GM18498 (cell line): ENCODE measurements around the gene HOXC12.

ENCODE experiments used
- ATAC-seq: cut with Tn5 transposase; IDR thresholded peaks from one replicate; pipeline ENCODE4 v1.9.1; 2021; ENCODE audit warnings: mild to moderate bottlenecking, moderate library complexity; ENCODE audit not compliant: unreplicated experiment

Gene HOXC12, protein sequence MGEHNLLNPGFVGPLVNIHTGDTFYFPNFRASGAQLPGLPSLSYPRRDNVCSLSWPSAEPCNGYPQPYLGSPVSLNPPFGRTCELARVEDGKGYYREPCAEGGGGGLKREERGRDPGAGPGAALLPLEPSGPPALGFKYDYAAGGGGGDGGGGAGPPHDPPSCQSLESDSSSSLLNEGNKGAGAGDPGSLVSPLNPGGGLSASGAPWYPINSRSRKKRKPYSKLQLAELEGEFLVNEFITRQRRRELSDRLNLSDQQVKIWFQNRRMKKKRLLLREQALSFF

DNA sequence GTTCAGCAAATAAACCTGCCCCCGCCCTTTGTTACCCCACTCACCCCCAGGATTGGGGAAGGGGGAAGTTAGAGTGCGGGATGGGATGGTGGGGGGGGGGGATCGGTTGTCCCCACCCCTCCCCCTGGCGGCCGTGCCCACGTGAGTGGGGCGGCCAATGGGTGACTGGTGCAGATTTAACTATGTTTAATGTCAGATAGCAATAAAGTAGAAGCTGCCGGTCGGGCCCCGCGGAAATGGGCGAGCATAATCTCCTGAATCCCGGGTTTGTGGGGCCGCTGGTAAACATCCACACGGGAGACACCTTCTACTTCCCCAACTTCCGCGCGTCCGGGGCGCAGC lies at the start of gene HOXC12:
TSS of gene HOXC12 (plus strand) at position 210 of the 342 bp plus-strand sequence. CDS start at position 237, 27 bp downstream.
- ATAC-seq = no peak

DNA sequence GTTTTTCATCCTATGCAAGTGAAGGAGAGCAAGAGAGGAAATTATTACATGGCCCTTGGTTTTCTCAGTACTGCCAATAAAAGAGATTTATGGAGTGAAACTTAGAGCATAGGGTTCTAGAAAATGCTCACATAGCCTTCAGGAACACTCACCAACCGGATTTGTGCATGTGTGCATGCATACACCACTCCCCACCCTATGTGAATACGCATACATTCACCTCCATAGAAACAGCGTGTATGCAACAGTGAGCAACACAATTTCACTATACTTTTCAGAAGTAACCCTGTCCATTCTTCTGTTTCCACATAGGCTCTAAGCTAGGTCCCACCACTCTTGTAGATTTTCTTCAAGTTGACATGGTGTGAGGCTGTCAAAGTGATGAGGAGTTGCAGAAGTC lies 47.6 kb upstream of the HOXC12 start:
- ATAC-seq = no peak

DNA sequence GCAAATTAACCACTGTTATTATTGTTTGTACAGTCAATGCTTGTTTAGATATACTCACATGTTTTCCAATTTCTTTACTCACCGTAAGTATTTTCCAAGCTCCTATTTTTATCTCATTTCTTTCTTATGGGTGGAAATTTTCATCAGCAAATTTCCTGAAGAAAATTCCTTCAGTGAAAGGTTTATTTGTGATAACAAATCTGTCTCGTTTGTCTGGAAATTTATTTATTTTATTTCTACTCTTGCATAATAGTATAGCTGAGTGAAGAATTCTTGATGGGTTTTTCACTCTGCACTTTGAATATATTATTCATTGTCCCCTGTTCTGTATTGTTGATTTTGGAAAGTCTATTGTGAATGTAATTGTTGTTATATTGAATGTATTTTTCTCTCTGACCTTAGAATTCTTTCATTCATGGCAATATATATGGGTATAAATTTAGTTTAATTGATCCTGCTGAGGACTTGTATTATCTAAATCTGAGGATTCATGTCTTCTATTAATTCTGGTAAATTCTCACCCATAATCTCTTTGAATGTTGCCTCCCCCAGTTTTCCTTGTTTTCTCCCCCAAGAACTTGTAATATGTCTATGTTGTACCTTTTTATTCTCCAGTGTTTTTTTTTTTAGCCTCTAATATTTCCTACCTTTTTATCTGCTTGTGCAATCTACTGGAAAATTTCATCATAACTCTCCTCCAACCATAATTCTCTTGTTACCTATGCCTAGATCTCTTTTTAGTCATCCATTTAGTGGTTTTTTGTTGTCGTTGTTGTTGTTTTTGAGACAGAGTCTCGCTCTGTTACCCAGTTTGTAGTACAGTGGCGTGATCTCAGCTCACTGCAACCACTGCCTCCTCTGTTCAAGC lies 37.7 kb upstream of the HOXC12 start:
- no peak for ATAC-seq

DNA sequence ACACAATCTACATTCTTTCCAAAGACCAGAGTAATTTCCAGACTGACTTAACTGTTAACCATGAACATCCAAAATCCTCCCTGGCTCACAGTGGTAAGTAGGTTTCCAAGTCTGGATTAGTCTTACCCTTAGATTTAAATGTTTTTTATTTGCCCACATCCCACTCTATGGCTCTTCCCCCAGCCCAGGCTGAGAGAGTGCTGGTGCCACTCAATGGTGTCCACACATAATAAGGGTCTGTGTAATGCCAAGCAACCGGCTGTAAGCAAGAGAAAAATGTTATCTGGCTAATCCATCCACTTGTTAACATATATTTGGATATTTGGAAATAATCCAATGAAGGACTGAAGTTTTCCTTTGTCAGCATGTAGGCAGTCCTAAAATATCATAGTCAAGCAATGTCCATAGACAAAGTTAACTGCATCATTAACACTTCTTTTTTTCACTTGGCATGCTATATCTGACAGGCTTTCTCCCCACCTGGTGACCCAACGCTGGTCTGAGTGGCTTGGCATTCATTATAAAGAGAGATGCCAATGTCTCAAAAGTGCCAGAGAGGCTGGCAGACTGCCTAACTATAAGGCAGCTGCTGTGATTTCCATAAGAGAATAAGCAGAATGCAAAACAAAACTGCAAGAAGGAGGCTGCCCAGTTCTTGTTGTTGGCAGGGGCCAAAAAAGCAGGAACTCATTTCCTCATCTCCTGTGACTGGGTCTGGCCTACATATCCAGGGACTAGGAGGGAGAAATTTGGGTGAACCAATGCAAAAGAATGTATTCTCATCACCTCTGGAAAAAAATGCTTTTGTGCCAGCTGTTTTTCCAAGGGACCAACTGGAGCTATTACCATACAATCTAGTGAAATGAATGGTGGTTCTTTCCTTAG lies 29.9 kb upstream of the HOXC12 start:
- no peak for ATAC-seq

DNA sequence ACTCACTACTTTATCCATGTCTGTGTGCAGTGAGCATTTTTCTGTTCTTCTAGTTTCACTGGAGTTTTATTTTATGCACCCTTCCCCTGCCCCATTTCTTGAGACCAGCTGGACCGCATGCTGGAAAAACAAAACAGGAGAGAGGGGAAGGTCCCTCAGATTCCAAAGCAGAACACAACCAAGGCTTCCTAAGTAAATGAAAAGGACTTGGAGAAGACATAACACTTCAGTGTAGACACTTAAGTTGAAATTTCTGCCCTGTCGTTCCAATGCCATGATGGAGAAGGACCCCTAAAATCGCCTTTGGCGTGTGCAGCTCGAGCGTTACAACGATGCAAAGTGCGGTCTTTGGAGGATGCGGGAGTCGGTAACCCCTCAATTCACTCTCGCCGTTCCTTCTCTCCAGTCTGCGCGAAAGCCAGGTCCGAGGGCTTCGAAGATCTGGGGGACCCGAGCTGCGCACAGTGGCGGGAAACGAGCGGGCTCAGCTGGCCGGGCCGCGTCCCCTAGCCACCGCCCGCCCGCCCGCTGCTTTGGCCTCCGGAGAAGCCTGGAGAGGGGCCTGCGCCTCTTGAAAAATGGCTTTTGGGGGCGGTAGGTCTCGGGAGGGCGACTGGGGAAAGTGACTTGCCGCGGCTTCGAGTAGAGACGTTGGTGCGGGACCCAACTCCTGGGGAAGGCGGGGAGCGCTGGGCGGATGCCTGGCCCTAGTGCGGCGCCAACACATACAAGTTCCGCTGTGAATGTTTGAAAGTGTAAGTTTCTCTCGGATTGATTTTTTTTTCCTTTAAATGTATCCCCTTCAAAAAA lies 27.3 kb upstream of the HOXC12 start:
- no peak for ATAC-seq

DNA sequence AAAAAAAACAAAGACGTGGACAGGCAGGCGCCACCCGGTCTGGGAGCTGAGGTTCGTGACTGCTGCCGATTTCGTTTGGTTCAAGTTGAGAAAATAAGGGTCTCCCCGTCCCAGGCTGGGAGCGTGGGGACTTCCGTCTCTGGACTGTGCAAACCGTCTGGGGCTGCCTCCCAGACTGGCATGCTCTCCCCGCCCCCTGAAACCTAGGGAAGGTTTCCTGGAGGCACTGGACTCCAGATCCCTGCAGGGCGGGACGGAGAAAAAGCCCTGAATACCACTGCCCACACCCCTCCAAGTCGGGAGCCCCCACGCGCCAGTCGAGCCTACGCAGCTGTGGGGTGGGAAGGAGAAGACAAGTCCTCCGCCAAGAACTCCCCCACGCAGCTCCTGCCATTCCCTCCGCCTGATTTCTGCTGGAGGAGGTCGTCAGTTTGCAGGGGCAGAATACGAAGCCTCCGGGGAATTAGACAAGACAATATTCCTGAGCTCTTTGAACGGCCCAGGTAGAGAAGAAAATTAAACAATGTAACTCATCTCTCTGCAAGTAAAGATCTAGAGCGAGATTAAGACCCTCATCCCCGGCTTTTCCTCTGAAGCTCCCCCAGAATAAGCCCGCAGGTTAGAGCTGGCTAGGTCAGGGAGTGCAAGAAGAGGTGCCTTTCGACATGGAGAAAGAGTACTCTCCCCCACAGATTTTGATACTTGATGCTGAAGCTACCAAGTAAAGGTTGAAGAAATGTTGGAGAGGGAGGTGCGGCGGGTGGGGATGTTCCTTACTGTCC lies 26.5 kb upstream of the HOXC12 start:
- no peak for ATAC-seq

DNA sequence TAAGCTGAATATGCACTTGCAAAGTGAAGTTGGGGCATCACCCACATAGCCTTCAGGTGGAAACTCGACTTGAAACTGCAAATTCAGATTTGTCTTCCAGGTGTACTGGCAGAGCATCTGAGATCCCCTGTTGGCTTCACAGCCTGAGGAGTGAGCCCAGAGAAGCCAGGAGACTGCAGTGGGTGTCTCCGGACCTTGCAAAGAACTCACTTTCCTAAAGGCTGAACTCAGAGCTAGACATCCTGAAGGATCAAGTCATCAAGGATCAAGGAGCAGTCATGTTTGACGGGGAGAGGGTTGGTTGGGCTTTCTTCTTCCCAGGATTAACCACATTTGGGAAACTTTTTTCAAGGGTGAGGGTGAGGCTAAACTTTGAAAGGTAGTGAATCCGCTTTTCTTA lies 25.2 kb upstream of the HOXC12 start:
- no peak for ATAC-seq

DNA sequence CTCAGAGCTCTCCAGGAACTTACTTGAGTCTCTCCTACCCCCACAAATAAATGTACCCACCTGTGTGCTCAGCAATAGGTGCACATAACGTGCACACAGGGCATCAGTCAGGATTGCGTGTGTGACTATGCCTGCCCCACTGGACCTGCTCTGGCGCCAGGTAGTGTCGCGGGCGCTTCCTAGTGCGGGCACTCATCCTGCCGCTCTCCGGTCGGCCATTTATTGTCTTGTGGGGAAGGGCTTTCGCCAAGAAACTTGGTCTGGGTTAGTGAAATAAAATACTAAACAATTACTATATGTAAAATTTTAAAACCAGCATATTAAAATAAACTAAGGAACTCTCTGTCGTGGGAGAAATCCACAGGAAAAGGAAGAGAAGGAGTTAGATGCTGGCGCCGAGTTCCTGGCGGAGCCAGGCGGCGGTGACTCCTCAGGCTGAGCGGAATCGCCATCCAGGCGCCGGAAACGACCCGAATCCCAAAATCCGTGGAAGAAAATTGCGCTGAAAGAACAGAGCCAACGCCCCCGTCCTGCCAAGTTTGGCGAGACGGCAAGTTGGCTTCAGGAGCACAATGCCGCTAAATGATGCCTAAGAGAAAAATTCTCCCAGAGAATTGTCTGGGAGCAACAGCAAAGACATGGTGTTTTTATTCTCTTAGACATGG lies 24.0 kb upstream of the HOXC12 start:
- no peak for ATAC-seq

DNA sequence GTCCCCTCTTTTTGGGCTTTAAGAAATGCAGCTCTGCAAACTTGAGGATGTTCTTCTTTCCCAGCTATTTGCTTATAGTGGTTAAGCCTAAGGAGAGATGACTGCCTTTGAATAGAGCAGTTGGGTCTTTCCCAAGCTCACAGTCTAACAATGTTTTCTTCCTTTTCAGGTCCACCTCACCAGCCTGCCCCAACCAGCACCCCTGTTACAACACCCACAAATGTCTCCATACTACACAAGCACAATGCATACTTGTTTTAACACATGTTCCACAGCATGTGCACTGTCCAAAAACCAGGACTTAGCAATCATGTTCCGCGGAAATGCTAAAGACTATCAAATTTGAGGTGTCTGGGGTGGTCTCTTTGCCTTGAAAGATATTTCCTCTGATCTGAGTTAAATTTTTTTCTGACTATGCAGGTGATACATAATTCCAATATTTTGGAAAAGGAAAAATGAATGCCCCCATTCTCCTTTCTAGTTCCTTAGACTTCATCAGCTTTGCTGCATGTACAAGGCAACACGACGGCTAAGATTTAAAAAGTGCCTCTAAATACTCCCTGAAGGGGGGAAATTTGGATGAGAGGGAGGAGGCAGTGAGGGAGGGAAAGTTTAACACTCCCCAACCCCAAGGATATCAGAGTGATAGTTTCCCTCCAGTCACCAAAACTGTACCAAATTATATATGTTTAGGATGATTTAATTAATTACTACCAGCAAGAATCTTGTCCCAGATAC lies 22.7 kb upstream of the HOXC12 start:
- no peak for ATAC-seq

DNA sequence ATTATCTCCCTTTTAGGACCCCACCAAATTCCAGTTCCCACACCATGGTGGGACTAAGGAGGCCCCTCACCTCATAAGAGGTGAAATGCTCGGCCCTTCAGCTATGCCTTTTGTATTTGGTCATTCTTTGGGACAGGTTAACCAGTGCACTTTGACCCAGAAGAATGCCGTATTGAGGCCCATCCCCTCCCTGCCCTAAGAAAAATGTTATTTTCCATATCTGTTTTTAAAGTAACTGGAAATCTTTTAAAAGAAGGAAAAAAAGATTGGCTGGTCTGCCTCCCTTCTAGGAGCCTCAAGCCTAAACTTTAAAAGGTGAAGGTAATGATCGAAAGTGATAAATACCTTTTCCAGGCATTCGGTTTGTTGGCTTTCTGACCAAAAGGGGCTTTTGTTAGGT lies 21.8 kb upstream of the HOXC12 start:
- ATAC-seq = no peak

DNA sequence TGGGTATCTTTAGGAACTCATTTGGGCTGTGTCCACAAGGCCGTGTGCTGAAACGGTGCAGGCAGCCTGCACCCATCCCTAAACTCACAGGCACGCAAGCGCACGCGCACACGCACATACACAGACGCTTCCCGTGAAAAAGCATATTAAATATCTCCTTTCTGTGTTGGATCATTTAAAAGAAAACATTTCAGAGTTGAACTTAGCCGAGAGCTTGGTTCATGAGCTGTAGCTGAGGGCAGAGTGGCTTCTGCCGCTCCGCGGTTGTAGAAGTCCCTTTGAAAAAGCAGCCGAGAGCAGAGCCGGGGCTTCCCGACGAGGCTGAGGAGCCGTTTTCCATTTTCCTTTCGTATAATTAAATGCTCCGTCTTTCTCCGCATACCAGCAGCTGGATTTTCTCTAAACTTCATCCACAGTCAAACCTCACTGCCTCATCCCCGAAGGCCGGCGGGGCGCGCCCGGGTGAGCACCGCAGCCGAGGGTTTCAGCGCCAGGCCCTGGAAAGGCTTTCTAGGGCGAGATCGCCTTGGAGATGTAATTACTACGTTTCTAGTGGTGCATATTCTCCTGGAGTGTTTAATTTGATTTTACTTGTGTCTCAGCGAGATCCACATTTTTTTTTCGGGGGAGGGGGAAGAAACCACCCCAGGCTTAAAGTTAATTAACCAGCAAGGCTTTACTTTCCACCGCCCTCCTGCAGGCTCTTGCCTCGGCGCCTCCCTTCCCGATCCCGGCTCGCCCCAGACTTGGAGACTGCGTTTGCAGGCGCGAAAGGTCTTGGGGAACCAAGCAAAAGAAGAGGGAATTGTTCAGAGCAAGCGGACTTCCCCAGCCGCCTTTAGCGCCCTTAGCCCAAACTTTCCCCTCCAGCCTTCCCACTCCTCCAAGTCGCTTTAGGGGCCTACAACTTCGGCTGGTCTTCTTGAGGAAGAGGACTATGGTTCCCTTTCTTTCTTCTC lies 19.0 kb upstream of the HOXC12 start:
- ATAC-seq = no peak

DNA sequence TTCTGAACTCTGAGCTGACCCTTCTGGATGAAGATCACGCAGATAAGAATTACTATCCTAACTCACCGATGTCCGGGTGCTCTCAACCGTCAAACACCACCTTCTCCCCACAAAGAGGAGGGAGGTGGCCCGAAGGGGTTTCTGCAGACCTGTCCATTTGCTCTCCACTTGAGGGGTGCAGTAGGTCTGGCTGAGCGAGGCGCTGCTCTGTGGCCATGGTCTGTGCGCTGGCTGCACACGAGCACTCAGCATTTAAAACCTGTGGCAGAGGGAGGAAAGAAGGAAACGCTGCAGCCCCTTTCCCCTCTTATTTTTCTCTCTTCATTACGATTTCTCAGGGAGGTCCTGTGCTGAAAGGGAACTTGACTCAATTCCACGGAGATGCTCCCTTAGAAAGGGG lies 17.6 kb upstream of the HOXC12 start:
- ATAC-seq = no peak

DNA sequence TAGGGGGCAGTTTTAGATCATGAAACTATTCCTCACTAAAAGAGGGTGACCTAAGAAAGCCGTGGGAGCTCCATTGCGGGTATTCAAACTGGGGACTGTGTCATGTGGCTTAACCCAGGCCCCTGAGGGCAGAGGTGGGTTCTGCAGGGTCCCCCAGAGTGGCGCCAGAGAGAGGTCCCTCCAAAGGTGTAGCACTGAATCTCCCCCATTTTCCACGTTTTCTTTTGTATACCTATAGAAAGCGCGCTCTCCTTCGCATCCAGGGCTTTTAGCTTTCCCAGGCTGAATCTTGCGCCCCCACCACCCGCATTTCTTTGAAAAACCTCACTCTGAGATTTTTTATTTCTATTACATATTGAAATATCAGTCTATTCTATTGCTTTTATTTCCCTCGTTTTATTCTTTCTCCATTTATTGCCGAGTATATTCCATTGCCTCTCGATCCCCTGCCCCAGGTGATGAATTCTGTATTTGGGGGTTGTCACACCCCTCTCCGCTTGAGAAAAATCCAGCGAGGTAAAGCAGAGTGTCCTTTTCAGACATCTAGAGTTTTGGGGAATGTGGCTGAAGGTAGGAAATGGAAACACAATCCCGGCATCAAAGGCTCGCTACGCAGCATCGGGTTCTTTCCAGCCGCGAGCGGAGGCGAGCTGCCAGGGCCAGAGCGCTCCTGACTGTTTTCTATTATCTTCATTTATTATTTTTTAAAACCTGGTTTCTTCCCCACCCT lies 16.9 kb upstream of the HOXC12 start:
- ATAC-seq = no peak

DNA sequence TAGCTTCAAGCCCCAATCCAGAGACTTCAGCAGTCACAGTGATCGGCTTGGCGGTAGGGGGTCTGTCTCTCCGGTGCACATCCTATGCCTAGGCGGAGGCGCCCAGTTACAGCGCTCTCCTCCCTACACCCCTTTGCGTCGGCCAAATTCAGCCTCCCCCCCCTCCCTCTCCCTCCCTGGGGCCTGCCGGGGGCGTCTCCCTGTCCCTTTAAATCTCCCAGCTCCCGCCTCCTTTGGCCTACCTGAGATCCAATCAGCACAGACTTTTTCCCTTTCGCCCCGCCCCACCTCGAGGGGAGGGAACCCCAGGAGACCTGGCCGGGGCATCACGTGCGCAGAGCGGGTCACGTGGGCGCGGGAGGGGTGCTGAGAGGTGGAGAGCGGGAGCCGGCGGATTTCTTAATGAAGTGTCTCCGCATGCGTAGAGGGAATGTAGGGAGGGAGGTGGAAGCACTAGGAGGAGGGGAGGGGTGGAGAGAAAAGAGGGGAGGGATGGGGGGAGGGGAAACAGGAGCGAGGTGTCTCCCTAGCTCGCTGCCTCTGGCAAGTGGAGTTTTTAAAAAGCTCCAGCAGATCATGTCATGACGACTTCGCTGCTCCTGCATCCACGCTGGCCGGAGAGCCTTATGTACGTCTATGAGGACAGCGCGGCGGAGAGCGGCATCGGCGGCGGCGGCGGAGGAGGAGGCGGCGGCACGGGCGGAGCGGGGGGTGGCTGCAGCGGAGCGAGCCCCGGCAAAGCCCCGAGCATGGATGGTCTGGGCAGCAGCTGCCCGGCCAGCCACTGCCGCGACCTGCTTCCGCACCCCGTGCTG lies 16.2 kb upstream of the HOXC12 start, which contains the start of gene HOXC13:
TSS of gene HOXC13 (plus strand) at position 506 of the 815 bp plus-strand sequence. CDS start at position 582, 76 bp downstream.
- ATAC-seq = no peak

DNA sequence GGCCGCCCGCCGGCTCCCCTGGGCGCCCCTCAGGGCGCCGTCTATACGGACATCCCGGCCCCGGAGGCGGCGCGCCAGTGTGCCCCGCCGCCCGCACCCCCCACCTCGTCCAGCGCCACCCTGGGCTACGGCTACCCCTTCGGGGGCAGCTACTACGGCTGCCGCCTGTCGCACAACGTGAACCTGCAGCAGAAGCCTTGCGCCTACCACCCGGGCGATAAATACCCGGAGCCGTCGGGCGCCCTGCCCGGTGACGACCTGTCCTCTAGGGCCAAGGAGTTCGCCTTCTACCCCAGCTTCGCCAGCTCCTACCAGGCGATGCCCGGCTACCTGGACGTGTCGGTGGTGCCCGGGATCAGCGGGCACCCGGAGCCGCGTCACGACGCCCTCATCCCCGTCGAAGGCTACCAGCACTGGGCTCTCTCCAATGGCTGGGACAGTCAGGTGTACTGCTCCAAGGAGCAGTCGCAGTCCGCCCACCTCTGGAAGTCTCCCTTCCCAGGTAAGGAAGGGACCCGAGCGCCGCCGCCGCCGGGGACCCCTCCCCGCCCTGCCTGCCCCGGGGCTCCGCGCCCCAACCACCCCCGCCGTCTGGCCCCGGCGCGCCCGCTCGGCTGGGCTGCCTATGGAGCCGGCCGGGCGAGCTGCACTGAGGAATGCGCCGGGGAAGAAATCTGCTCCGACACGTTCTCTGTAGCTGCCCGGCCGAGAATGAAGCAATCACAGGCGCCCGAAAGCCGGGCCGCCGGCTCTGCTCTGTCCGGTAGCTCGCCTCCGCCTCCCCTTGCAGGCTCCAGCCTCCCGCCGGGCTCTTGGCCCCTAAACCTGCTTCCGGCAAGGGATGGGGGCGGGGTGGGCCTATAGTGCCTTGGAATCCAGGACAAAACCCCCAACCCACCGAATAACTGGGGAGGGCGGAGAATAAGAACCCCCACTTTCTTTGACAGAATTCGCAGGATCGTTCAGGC lies 15.3 kb upstream of the HOXC12 start:
- no peak for ATAC-seq
